Fibroblast of villous mesenchyme (primary cell): ENCODE measurements around the gene EPHB6. TPM values are rescaled to one million over a fixed set of nuclear protein-coding genes. Genes with fewer than 3 reads are reported as not detected.
A peak's percentile ranks its signal among the peaks of the same experiment; 100 is the strongest.

Experiments used
- DNase-seq: peaks from one replicate; pipeline ENCODE4 v3.0.0-alpha.2; 2010; ENCODE audit warnings: low read depth
- H3K4me3 ChIP-seq: 2 replicates; pipeline ENCODE4 v1.5.1; 2011; ENCODE audit warnings: low read depth, mild to moderate bottlenecking, low read length
- total RNA-seq: library from RNA; depleted of rRNA; stranded (reverse); fragments of >200 nt; gene quantifications from 2 replicates; pipeline ENCODE4 v1.2.3, GENCODE V29; 2012
- TF ChIP-seq, protein P1 (sequence below): IDR thresholded peaks from 2 replicates; pipeline ENCODE4 v1.5.1; 2012; ENCODE audit warnings: low read depth, mild to moderate bottlenecking, low read length; ENCODE audit not compliant: insufficient read depth

EPHB6 gene
- total RNA-seq, 1 donor: 0.43 TPM

DNA sequence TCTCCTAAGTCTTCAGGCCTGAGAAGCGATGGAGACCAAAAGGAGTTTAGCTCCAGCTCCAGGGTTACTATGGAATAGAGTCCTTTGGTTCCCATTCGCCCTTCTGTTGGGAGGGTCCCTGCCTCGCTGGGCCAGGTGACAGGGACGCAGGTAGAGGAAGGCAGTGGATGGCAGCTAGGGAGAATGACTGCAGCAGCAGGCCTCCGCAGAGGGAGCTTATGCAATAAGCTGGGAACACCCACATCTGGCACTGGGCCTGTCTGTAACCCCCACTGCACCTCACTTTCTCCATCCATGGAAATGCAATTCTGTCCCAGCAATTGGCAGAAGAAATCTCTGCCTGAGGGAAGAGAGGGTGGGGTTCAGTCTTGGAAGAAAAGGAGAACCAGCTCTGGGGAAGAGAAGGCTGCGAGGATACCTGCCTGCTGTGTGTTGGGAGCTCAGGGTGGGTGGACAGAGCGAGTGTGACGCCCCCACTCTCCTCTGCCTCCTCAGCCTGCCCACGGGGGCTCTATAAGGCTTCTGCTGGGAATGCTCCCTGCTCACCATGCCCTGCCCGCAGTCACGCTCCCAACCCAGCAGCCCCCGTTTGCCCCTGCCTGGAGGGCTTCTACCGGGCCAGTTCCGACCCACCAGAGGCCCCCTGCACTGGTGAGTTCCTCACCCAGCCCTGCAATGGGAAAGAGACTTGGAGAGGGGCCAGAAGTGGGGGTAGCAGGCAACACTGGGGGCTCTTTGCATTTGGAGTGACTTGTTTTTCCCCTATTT is 10.3 kb downstream of the EPHB6 start:
- TF ChIP-seq, protein P1, sequence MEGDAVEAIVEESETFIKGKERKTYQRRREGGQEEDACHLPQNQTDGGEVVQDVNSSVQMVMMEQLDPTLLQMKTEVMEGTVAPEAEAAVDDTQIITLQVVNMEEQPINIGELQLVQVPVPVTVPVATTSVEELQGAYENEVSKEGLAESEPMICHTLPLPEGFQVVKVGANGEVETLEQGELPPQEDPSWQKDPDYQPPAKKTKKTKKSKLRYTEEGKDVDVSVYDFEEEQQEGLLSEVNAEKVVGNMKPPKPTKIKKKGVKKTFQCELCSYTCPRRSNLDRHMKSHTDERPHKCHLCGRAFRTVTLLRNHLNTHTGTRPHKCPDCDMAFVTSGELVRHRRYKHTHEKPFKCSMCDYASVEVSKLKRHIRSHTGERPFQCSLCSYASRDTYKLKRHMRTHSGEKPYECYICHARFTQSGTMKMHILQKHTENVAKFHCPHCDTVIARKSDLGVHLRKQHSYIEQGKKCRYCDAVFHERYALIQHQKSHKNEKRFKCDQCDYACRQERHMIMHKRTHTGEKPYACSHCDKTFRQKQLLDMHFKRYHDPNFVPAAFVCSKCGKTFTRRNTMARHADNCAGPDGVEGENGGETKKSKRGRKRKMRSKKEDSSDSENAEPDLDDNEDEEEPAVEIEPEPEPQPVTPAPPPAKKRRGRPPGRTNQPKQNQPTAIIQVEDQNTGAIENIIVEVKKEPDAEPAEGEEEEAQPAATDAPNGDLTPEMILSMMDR: no peak
- no peak for DNase-seq
- H3K4me3 ChIP-seq: no peak overlapping the region

DNA sequence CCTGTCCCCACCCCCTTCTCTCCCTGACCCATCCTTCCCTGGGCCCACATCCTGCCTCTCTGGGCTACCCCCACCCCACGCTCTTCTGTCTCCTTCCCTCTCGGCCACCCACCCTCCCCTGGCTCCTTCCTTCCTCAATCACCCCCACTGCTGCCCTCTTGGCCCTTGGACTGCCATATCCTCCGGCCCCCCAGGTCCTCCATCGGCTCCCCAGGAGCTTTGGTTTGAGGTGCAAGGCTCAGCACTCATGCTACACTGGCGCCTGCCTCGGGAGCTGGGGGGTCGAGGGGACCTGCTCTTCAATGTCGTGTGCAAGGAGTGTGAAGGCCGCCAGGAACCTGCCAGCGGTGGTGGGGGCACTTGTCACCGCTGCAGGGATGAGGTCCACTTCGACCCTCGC is 10.9 kb downstream of the EPHB6 start:
- H3K4me3 ChIP-seq: no peak overlapping the region
- TF ChIP-seq, protein P1: no peak
- DNase-seq: no peak

DNA sequence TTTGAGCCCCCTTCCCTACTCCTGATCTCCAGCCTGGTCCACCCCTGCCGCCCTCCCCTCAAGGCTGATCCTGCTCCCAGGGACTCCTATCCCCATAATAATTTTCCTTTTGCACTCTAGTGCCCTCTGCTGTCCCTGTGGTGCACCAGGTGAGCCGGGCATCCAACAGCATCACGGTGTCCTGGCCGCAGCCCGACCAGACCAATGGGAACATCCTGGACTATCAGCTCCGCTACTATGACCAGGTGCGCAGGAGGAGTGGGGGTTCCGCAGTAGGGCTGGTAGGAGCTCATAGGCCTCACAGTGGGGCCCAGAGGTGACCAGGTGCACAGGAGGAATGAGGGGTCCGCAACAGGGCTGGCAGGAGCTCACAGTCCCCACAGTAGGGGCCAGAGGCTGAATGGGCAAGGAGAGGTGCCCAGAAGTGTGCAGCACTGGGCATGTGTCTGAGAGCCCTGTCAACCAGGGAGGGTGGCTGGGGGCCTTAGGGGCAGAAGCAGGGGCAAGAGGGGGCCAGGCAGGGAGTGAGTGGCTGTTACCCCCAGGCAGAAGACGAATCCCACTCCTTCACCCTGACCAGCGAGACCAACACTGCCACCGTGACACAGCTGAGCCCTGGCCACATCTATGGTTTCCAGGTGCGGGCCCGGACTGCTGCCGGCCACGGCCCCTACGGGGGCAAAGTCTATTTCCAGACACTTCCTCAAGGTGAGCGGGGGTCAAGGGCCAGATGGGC is 11.7 kb downstream of the EPHB6 start:
- TF ChIP-seq, protein P1: peak; percentile 73
- no peak overlapping the region for H3K4me3 ChIP-seq
- peak; percentile 30 for DNase-seq

- DNase-seq: no peak
- H3K4me3 ChIP-seq: no peak overlapping the region
- TF ChIP-seq, protein P1: no peak
These were observed 12.2 kb downstream of the EPHB6 start for GRCh38 chr7:142867097-142867378.

- TF ChIP-seq, protein P1: no peak
- no peak for DNase-seq
- no peak overlapping the region for H3K4me3 ChIP-seq
These were observed 12.7 kb downstream of the EPHB6 start for GRCh38 chr7:142867398-142868187.

- DNase-seq: no peak
- no peak overlapping the region for H3K4me3 ChIP-seq
- TF ChIP-seq, protein P1: no peak
These were observed 13.5 kb downstream of the EPHB6 start for GRCh38 chr7:142868188-142868985.
